ENCODE results near the gene MAP3K21. TPM values are rescaled to one million over a fixed set of nuclear protein-coding genes. Genes with fewer than 3 reads are reported as not detected.

The MAP3K21 gene
- total RNA-seq, 2 donors from 2014 or later = 0.14 to 2.8 TPM

DNA sequence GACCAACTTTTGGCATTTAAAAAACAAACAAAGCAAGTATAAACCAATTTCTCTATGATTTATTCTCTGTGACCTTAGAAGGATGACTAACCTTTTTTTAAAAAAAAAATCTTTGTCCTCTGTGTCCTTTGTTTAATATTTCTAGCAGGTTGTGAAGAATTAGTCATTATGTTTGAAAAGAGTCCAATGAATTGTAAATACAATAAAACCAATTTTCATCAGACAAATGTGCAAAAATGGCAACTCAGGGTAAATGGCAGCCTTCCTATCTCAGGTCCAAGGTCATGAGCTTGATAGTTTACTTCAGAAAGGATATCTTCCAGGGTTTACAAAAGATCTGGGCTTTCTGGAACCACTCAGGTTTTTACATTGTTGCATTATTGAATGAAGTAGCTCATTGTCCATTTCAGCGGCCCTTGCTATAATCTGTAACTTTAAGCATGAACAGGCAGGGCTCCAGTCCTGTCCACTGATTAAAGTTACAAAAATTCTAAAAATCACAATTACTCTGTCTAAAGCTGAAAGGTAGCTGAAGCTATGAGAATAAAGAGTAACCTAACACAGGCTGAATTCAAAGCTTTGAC lies 11.7 kb upstream of the MAP3K21 start:
- H3K4me3 ChIP-seq = no peak overlapping the region
- H3K9me3 ChIP-seq = no peaks in the 10 kb centered on the region
- no peak for ATAC-seq (ENCODE audit: insufficient number of reproducible peaks, low FRiP score, low read depth)
- H3K27me3 ChIP-seq (replicated peaks; ENCODE audit: insufficient read depth) = no peaks in the 10 kb centered on the region
- no peaks in the 10 kb centered on the region for H3K36me3 ChIP-seq
- TF ChIP-seq, protein P1, sequence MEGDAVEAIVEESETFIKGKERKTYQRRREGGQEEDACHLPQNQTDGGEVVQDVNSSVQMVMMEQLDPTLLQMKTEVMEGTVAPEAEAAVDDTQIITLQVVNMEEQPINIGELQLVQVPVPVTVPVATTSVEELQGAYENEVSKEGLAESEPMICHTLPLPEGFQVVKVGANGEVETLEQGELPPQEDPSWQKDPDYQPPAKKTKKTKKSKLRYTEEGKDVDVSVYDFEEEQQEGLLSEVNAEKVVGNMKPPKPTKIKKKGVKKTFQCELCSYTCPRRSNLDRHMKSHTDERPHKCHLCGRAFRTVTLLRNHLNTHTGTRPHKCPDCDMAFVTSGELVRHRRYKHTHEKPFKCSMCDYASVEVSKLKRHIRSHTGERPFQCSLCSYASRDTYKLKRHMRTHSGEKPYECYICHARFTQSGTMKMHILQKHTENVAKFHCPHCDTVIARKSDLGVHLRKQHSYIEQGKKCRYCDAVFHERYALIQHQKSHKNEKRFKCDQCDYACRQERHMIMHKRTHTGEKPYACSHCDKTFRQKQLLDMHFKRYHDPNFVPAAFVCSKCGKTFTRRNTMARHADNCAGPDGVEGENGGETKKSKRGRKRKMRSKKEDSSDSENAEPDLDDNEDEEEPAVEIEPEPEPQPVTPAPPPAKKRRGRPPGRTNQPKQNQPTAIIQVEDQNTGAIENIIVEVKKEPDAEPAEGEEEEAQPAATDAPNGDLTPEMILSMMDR (IDR thresholded peaks at IDR 0.05) = no peak
- no peaks in the 10 kb centered on the region for H3K4me1 ChIP-seq (ENCODE audit: control insufficient read depth in 1 of 2, low read depth in 2 of 2)
- H3K27ac ChIP-seq = no peak overlapping the region
- no peak for DNase-seq (ENCODE audit: low spot score)

DNA sequence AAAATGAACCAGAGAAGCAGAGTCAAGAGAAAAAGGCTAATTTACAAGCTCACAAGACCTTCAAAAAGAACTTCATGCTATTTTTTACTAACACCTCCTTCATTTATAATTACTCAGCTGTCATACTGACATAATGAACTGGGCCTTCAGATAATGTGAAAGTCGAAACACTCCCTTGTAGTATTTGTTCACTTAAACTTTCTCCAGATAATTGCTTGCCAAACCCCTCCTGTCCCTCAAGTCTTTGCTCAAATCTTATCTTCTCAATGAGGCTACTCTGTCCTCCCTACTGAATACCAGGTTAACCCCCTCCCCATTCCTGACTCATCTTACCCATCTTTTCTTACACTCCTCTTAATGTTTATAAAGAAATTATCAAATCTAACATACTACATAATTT lies 11.1 kb upstream of the MAP3K21 start:
- no peak overlapping the region for H3K4me3 ChIP-seq
- no peak overlapping the region for H3K27ac ChIP-seq
- ATAC-seq (ENCODE audit: insufficient number of reproducible peaks, low FRiP score, low read depth) (no peak), DNase-seq (ENCODE audit: low spot score) (no peak)
- H3K27me3 ChIP-seq (replicated peaks; ENCODE audit: insufficient read depth) = no peaks in the 10 kb centered on the region
- no peaks in the 10 kb centered on the region for H3K4me1 ChIP-seq (ENCODE audit: control insufficient read depth in 1 of 2, low read depth in 2 of 2)
- H3K9me3 ChIP-seq = no peaks in the 10 kb centered on the region
- H3K36me3 ChIP-seq = no peaks in the 10 kb centered on the region
- TF ChIP-seq, protein P1 (IDR thresholded peaks at IDR 0.05) = no peak

DNA sequence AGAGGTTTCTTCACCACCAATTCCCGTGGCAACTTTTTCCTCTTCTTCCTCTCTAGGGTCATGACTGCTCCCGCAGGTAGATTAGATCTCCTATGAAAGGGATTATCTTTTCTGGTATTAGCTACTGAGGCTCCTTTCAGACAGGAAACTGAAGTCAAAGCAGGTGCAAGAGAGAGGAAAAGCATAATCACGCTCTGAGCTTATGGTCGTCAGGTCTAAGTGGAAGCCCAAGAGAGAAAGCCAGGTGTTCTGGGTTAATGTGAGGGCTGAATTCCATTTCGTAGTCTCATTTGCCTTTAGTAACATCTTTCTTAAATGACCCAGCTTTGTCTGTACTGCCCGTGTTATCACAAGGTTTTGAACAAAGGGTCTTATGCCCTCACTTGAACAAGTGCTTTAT lies 8.3 kb upstream of the MAP3K21 start:
- H3K27ac ChIP-seq = no peak overlapping the region
- H3K4me3 ChIP-seq = no peak overlapping the region
- no peaks in the 10 kb centered on the region for H3K9me3 ChIP-seq
- TF ChIP-seq, protein P1 (IDR thresholded peaks at IDR 0.05) = no peak
- ATAC-seq (ENCODE audit: insufficient number of reproducible peaks, low FRiP score, low read depth) (no peak), DNase-seq (ENCODE audit: low spot score) (no peak)
- no peaks in the 10 kb centered on the region for H3K4me1 ChIP-seq (ENCODE audit: control insufficient read depth in 1 of 2, low read depth in 2 of 2)
- H3K36me3 ChIP-seq = no peaks in the 10 kb centered on the region
- no peaks in the 10 kb centered on the region for H3K27me3 ChIP-seq (replicated peaks; ENCODE audit: insufficient read depth)

DNA sequence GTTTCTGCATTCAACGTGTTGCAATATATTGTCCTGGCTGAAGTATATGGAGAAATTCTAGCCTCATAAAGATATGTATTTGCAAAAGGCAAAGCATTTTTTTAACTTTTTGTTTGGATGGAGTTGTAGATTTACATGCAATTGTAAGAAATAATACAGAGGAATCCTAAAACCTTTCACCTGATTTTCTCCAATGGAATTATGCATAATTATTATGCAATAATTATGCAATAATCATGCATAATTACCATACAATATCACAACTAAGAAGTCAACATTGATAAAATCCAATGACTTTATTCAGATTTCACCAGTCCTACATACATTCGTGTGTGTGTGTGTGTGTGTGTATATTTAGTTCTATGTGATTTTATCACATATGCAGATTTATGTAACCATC lies 7.5 kb upstream of the MAP3K21 start:
- ATAC-seq (ENCODE audit: insufficient number of reproducible peaks, low FRiP score, low read depth) (no peak), DNase-seq (ENCODE audit: low spot score) (no peak)
- Histone ChIP-seq H3K9me3 (no peaks in the 10 kb centered on the region), H3K27ac (no peak overlapping the region), H3K27me3 (replicated peaks; ENCODE audit: insufficient read depth) (no peaks in the 10 kb centered on the region), H3K4me3 (no peak overlapping the region), H3K36me3 (no peaks in the 10 kb centered on the region), H3K4me1 (ENCODE audit: control insufficient read depth in 1 of 2, low read depth in 2 of 2) (no peaks in the 10 kb centered on the region)
- TF ChIP-seq, protein P1 (IDR thresholded peaks at IDR 0.05) = no peak

DNA sequence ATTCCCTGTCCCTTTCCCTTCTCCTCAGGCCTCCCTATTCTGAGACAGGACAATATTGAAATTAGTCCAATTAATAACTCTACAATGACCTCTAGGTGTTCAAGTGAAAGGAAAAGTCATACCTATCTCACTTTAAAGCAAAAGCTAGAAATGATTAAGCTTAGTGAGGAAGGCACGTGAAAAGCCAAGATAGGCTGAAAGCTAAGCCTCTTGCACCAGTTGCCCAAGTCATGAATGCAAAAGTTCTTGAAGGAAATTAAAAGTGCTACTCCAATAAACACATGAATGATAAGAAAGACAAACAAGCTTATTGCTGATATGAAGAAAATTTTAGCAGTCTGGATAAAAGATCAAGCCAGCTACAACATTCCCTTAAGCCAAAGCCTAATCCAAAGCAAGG lies 3.8 kb upstream of the MAP3K21 start:
- DNase-seq (ENCODE audit: low spot score) = no peak
- Histone ChIP-seq H3K27me3 (replicated peaks; ENCODE audit: insufficient read depth) (no peaks in the 10 kb centered on the region), H3K27ac (no peak overlapping the region), H3K4me1 (ENCODE audit: control insufficient read depth in 1 of 2, low read depth in 2 of 2) (peaks cover 0 to 15% of the 10 kb centered on the region in 2 donors), H3K9me3 (no peaks in the 10 kb centered on the region), H3K4me3 (no peak overlapping the region), H3K36me3 (no peaks in the 10 kb centered on the region)
- no peak for ATAC-seq (ENCODE audit: insufficient number of reproducible peaks, low FRiP score, low read depth)
- TF ChIP-seq, protein P1 (IDR thresholded peaks at IDR 0.05) = no peak

Measured in thoracic aorta (tissue), 2 donors.